Hair follicular keratinocyte (primary cell): Measurements from ENCODE around the gene FGF2. TPM values are rescaled to one million over a fixed set of nuclear protein-coding genes. Genes with fewer than 3 reads are reported as not detected.

ENCODE experiments used
- total RNA-seq: library from RNA; depleted of rRNA; stranded (reverse); fragments of >200 nt; gene quantifications from 2 replicates; pipeline ENCODE4 v1.2.3, GENCODE V29; 2015

Gene FGF2
- 1.6 and 3.3 TPM in 2 replicates for total RNA-seq

DNA sequence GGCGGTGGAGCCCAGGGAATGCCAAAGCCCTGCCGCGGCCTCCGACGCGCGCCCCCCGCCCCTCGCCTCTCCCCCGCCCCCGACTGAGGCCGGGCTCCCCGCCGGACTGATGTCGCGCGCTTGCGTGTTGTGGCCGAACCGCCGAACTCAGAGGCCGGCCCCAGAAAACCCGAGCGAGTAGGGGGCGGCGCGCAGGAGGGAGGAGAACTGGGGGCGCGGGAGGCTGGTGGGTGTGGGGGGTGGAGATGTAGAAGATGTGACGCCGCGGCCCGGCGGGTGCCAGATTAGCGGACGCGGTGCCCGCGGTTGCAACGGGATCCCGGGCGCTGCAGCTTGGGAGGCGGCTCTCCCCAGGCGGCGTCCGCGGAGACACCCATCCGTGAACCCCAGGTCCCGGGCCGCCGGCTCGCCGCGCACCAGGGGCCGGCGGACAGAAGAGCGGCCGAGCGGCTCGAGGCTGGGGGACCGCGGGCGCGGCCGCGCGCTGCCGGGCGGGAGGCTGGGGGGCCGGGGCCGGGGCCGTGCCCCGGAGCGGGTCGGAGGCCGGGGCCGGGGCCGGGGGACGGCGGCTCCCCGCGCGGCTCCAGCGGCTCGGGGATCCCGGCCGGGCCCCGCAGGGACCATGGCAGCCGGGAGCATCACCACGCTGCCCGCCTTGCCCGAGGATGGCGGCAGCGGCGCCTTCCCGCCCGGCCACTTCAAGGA, at the start of gene FGF2:
Gene FGF2, plus strand, starts transcription at position 279 of the 705 bp plus-strand sequence. Its CDS starts 344 bp downstream, at position 623.

GRCh38 chr4:122921971-122922876, 95.6 kb downstream of the FGF2 start, which contains the start of gene NUDT6:
NUDT6 (minus strand) TSS chr4:122922597; CDS start chr4:122922572, 25 bp downstream.

Other genes with a start within 250 kb of the FGF2 start
- not detected in 2 replicates for gene IL21, start 205.8 kb upstream of the FGF2 start, total RNA-seq
- 2.0 and 3.0 TPM in 2 replicates for gene BBS12, start 94.1 kb upstream of the FGF2 start, total RNA-seq
- 11.2 and 12.6 TPM in 2 replicates for gene NUDT6, start 95.8 kb downstream of the FGF2 start, total RNA-seq